ENCODE data around the gene HNRNPA1. TPM values are rescaled to one million over a fixed set of nuclear protein-coding genes. Genes with fewer than 3 reads are reported as not detected.

HNRNPA1 gene
- total and polyA plus RNA-seq, 9 of the 15 experiments (the other 6 are each of a cell fraction or from before 2014, with no cell fraction given) = 1,166 to 2,703 (median 1,815) TPM

DNA sequence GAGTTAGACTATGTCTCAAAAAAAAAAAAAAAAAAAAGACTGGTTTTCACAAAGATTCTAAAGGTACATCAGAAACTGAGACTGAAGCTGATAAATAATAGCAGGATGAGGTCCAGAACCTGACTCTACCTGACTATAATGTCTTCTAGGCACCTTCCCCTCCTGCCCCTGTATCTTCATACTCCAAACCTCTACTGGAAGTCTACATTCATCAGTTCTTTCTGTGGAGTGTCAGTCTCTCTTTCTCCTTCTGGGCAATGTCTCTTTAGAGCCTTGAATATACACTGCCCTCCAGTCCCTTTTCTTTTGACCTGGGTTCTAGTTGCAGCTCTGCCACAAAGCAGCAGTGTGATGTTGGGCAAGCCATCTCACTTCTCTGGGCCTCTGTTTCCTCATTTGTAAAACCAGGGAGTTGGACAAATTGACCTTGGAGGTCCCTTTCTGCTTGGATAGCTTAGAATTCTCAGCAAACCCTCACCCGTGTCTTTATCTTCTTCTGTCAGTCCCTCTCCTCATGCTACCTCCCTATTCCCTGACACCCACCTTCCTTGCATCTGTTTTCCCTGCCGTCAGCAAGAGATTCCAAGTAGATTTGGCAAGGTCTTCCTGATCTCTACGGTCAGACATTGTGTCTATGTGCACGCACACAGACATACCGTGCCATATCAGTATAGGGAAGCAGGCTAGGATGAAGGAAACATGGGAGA is 16.0 kb downstream of the HNRNPA1 start (continued):
- TF ChIP-seq, protein P1, sequence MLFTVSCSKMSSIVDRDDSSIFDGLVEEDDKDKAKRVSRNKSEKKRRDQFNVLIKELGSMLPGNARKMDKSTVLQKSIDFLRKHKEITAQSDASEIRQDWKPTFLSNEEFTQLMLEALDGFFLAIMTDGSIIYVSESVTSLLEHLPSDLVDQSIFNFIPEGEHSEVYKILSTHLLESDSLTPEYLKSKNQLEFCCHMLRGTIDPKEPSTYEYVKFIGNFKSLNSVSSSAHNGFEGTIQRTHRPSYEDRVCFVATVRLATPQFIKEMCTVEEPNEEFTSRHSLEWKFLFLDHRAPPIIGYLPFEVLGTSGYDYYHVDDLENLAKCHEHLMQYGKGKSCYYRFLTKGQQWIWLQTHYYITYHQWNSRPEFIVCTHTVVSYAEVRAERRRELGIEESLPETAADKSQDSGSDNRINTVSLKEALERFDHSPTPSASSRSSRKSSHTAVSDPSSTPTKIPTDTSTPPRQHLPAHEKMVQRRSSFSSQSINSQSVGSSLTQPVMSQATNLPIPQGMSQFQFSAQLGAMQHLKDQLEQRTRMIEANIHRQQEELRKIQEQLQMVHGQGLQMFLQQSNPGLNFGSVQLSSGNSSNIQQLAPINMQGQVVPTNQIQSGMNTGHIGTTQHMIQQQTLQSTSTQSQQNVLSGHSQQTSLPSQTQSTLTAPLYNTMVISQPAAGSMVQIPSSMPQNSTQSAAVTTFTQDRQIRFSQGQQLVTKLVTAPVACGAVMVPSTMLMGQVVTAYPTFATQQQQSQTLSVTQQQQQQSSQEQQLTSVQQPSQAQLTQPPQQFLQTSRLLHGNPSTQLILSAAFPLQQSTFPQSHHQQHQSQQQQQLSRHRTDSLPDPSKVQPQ (CRISPR knock-in tag; IDR thresholded peaks at IDR 0.05; ENCODE audit: borderline replicate concordance) = no peak
- TF ChIP-seq GATAD2B (IDR thresholded peaks at IDR 0.05; ENCODE audit: borderline replicate concordance) (no peak), GATA2 (CRISPR knock-in tag; IDR thresholded peaks at IDR 0.05) (no peak), ZNF12 (CRISPR knock-in tag; IDR thresholded peaks at IDR 0.05) (no peak), TARDBP (IDR thresholded peaks at IDR 0.05) (no peak), GTF2A2 (tag; IDR thresholded peaks at IDR 0.05) (no peak), SRSF7 (optimal IDR thresholded peaks at IDR 0.05; ENCODE audit: low read depth, low read length) (no peak), ZKSCAN8 (CRISPR knock-in tag; IDR thresholded peaks at IDR 0.05) (peak; percentile 10; the same call in 1 of the 2 replicates), PURB (CRISPR knock-in tag; IDR thresholded peaks at IDR 0.05; ENCODE audit: low read depth) (no peak), STAT5B (CRISPR knock-in tag; IDR thresholded peaks at IDR 0.05) (no peak), CCAR2 (IDR thresholded peaks at IDR 0.05; ENCODE audit: low read depth, low read length) (no peak), POLR2AphosphoS2 (IDR thresholded peaks at IDR 0.05; ENCODE audit: low read length) (no peak), EGR1 (conservative IDR thresholded peaks at IDR 0.05) (0 out of 2 replicates have a peak, but pooled peaks have one; percentile 14), ZNF41 (CRISPR knock-in tag; conservative IDR thresholded peaks at IDR 0.05) (no peak), ZNF224 (CRISPR knock-in tag; IDR thresholded peaks at IDR 0.05) (no peak), ZNF830 (CRISPR knock-in tag; IDR thresholded peaks at IDR 0.05) (no peak), FOSL1 (tag; conservative IDR thresholded peaks at IDR 0.05) (no peak)
- TF ChIP-seq, protein P2, sequence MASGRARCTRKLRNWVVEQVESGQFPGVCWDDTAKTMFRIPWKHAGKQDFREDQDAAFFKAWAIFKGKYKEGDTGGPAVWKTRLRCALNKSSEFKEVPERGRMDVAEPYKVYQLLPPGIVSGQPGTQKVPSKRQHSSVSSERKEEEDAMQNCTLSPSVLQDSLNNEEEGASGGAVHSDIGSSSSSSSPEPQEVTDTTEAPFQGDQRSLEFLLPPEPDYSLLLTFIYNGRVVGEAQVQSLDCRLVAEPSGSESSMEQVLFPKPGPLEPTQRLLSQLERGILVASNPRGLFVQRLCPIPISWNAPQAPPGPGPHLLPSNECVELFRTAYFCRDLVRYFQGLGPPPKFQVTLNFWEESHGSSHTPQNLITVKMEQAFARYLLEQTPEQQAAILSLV (tag; IDR thresholded peaks at IDR 0.05) = no peak
- TF ChIP-seq, protein P3, sequence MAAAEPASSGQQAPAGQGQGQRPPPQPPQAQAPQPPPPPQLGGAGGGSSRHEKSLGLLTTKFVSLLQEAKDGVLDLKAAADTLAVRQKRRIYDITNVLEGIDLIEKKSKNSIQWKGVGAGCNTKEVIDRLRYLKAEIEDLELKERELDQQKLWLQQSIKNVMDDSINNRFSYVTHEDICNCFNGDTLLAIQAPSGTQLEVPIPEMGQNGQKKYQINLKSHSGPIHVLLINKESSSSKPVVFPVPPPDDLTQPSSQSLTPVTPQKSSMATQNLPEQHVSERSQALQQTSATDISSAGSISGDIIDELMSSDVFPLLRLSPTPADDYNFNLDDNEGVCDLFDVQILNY (CRISPR knock-in tag; IDR thresholded peaks at IDR 0.05) = no peak
- TF ChIP-seq, protein P4, sequence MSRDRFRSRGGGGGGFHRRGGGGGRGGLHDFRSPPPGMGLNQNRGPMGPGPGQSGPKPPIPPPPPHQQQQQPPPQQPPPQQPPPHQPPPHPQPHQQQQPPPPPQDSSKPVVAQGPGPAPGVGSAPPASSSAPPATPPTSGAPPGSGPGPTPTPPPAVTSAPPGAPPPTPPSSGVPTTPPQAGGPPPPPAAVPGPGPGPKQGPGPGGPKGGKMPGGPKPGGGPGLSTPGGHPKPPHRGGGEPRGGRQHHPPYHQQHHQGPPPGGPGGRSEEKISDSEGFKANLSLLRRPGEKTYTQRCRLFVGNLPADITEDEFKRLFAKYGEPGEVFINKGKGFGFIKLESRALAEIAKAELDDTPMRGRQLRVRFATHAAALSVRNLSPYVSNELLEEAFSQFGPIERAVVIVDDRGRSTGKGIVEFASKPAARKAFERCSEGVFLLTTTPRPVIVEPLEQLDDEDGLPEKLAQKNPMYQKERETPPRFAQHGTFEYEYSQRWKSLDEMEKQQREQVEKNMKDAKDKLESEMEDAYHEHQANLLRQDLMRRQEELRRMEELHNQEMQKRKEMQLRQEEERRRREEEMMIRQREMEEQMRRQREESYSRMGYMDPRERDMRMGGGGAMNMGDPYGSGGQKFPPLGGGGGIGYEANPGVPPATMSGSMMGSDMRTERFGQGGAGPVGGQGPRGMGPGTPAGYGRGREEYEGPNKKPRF (IDR thresholded peaks at IDR 0.05; ENCODE audit: low read depth, low read length) = no peak
- TF ChIP-seq, protein P5, sequence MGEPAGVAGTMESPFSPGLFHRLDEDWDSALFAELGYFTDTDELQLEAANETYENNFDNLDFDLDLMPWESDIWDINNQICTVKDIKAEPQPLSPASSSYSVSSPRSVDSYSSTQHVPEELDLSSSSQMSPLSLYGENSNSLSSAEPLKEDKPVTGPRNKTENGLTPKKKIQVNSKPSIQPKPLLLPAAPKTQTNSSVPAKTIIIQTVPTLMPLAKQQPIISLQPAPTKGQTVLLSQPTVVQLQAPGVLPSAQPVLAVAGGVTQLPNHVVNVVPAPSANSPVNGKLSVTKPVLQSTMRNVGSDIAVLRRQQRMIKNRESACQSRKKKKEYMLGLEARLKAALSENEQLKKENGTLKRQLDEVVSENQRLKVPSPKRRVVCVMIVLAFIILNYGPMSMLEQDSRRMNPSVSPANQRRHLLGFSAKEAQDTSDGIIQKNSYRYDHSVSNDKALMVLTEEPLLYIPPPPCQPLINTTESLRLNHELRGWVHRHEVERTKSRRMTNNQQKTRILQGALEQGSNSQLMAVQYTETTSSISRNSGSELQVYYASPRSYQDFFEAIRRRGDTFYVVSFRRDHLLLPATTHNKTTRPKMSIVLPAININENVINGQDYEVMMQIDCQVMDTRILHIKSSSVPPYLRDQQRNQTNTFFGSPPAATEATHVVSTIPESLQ (CRISPR knock-in tag; IDR thresholded peaks at IDR 0.05) = no peak

Data from K562 (cell line).